ENCODE results near the gene FOSL1.

- no peak for TF ChIP-seq CTCF (optimal IDR thresholded peaks at IDR 0.05 in 1 of 3, IDR thresholded peaks at IDR 0.05 in 1 of 3, conservative IDR thresholded peaks at IDR 0.05 in 1 of 3; ENCODE audit: extremely low read depth in 1 of 3, insufficient read depth in 2 of 3, low read length in 3 of 3)
- no peak for TF ChIP-seq EZH2 (IDR thresholded peaks at IDR 0.05; ENCODE audit: low read length)
These were observed 3.1 kb downstream of the FOSL1 start for GRCh38 chr11:65897020-65897471.

All from keratinocyte (primary cell).